PC-9 (cell line): ENCODE data around the gene SIAH2. TPM values are rescaled to one million over a fixed set of nuclear protein-coding genes. Genes with fewer than 3 reads are reported as not detected.

Experiments
- BruUV-seq: library from RNA; stranded (reverse); fragments of 400-500 nt; replicated peaks from 2 replicates; lab custom pipeline; 2021; lab: Mats Ljungman, UMichigan
- CTCF ChIA-PET: fragments of 300-600 bp; sonication (Branson Sonifier 250); formaldehyde crosslinking; loops from one replicate; lab custom pipeline; 2022; ENCODE audit warnings: antibody characterized with exemption; lab: Charles Lee
- POLR2A ChIA-PET: fragments of 300-600 bp; sonication (Branson Sonifier 250); formaldehyde crosslinking; loops from one replicate; lab custom pipeline; 2022; ENCODE audit warnings: antibody characterized with exemption; ENCODE audit not compliant: unreplicated experiment; lab: Charles Lee
- DNase-seq, 2 experiments: peaks; one replicate each; pipeline versions ENCODE4 v3.0.0 to v3.0.0-alpha.2; 2015 to 2022; ENCODE audit warnings: mixed read lengths in 1 of 2
- H2AFZ ChIP-seq: fragments of 200-600 bp; sonication (generic); 2 replicates; pipeline ENCODE4 v1.8.1; 2017; ENCODE audit warnings: antibody characterized with exemption
- H3F3A ChIP-seq: fragments of 200-600 bp; sonication (generic); 2 replicates; pipeline ENCODE4 v1.8.1; 2017; ENCODE audit warnings: antibody characterized with exemption, mild to moderate bottlenecking, low read depth; ENCODE audit not compliant: insufficient read depth
- H3K27ac ChIP-seq: fragments of 200-600 bp; sonication (generic); 2 replicates; pipeline ENCODE4 v1.6.1; 2016; ENCODE audit warnings: mixed run types
- H3K27me3 ChIP-seq: fragments of 200-600 bp; sonication (generic); 2 replicates; pipeline ENCODE4 v1.6.1; 2016; ENCODE audit warnings: low read depth, mixed run types; ENCODE audit not compliant: insufficient read depth
- H3K36me3 ChIP-seq: fragments of 200-600 bp; sonication (generic); 2 replicates; pipeline ENCODE4 v1.6.1; 2016; ENCODE audit warnings: low read depth, mixed run types
- H3K4me1 ChIP-seq: fragments of 200-600 bp; sonication (generic); replicated peaks from 2 replicates; pipeline ENCODE4 v1.6.1; 2016; ENCODE audit warnings: mixed run types; ENCODE audit not compliant: insufficient read depth
- H3K4me2 ChIP-seq: fragments of 200-600 bp; sonication (generic); 2 replicates; pipeline ENCODE4 v1.6.1; 2017; ENCODE audit warnings: mixed run types
- H3K4me3 ChIP-seq: fragments of 200-600 bp; sonication (generic); 2 replicates; pipeline ENCODE4 v1.6.1; 2016; ENCODE audit warnings: mixed run types
- H3K79me2 ChIP-seq: fragments of 200-600 bp; sonication (generic); 2 replicates; pipeline ENCODE4 v1.6.1; 2017; ENCODE audit warnings: low read depth, mixed run types
- H3K9me2 ChIP-seq: fragments of 200-600 bp; sonication (generic); 2 replicates; pipeline ENCODE4 v1.8.1; 2017; ENCODE audit warnings: mild to moderate bottlenecking; ENCODE audit not compliant: insufficient read depth
- H3K9me3 ChIP-seq: fragments of 200-600 bp; sonication (generic); 2 replicates; pipeline ENCODE4 v1.8.1; 2016; ENCODE audit warnings: low read depth; ENCODE audit not compliant: insufficient read depth
- H4K20me1 ChIP-seq: fragments of 200-600 bp; sonication (generic); 2 replicates; pipeline ENCODE4 v1.8.1; 2017; ENCODE audit not compliant: insufficient read depth
- CTCF ChIP-seq: fragments of 200-600 bp; sonication (generic); conservative IDR thresholded peaks from 2 replicates; pipeline ENCODE4 v1.6.1; 2017; ENCODE audit warnings: mixed run types, antibody characterized with exemption, mild to moderate bottlenecking, moderate library complexity
- EZH2 ChIP-seq: fragments of 200-600 bp; sonication (generic); IDR thresholded peaks from 2 replicates; pipeline ENCODE4 v1.8.0; 2017; ENCODE audit warnings: antibody characterized with exemption, low read depth
- intact Hi-C: fragments of 100-400 bp; cut with micrococcal nuclease; formaldehyde crosslinking; loops from one replicate; pipeline ENCODE4 v1.10.0; 2022; ENCODE audit not compliant: unreplicated experiment
- total RNA-seq: library from RNA; stranded (reverse); gene quantifications from 2 replicates; pipeline ENCODE4 v1.2.3, GENCODE V29; 2021

The SIAH2 gene
- total RNA-seq, 1 experiment from 2014 or later = 20.3 TPM

DNA sequence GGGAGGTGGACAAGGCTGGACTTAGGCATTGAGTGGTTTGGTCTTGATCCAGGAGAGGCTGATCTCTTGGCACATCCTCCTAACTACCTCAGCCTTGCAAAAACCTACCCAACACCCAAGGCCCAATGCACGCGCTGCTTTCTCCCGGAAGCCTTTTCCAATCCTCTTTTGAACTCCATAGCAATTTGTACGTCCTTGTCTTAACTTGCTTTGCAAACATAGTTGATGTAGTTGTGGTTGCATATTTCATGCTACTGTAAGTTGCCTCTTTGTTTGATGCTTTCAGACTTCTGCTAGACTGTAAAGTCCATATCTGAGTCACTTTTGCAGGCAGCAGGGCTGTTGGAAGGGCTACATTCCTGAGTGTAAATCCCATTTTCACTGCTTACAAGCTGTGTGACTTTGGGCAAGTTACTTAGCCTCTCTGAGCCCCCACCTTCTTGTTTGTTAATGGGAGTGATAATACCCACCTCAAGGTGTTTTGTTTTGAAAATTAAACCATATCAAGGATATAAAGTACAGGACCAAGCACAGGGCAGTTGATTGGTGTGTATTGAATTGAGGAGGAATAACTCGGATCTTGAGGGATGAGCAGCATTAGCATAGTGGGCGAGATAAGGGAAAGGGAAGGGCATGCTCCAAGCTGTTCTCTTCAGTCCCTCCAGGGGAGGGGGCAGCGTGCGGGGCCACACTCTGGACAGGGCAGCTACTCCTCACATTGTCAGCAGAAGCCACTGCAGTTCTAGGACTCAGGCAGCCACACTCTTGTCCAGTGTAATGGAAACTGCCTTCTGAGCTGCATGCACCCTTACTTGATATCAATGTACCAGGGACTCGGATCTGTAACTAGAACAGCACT is 28.8 kb downstream of the SIAH2 start:
- H4K20me1 ChIP-seq = no peaks in the 10 kb centered on the region
- H3K9me3 ChIP-seq = no peaks in the 10 kb centered on the region
- peaks cover 29% of the 10 kb centered on the region for H3K4me1 ChIP-seq
- POLR2A ChIA-PET = no interaction called here
- peaks cover 12% of the 10 kb centered on the region; the same call in 1 of the 2 replicates for H3F3A ChIP-seq
- DNase-seq = no peak
- no peak overlapping the region for H3K27ac ChIP-seq
- BruUV-seq = no TSS peak
- intact Hi-C loops = no loop called here
- H3K79me2 ChIP-seq = no peaks in the 10 kb centered on the region
- no peak overlapping the region for H2AFZ ChIP-seq
- no peak overlapping the region for H3K4me2 ChIP-seq
- no peaks in the 10 kb centered on the region for H3K9me2 ChIP-seq
- TF ChIP-seq CTCF (no peak), EZH2 (no peak)
- CTCF ChIA-PET = no interaction called here
- H3K4me3 ChIP-seq = no peak overlapping the region
- no peaks in the 10 kb centered on the region for H3K27me3 ChIP-seq
- no peaks in the 10 kb centered on the region for H3K36me3 ChIP-seq

GRCh38 chr3:150733373-150733935 is 29.5 kb downstream of the SIAH2 start:
- Histone ChIP-seq H3K36me3 (no peaks in the 10 kb centered on the region), H3K27me3 (no peaks in the 10 kb centered on the region), H3K27ac (no peak overlapping the region), H3K4me2 (no peak overlapping the region), H3K9me3 (no peaks in the 10 kb centered on the region), H2AFZ (no peak overlapping the region), H4K20me1 (no peaks in the 10 kb centered on the region), H3F3A (peaks cover 6% of the 10 kb centered on the region; the same call in 1 of the 2 replicates), H3K79me2 (no peaks in the 10 kb centered on the region), H3K4me3 (no peak overlapping the region), H3K9me2 (no peaks in the 10 kb centered on the region), H3K4me1 (peaks cover 22% of the 10 kb centered on the region)
- intact Hi-C loops = no loop called here
- POLR2A ChIA-PET = no interaction called here
- no peak for TF ChIP-seq EZH2
- TF ChIP-seq CTCF = no peak
- no peak for DNase-seq
- CTCF ChIA-PET = no interaction called here
- BruUV-seq = no TSS peak

- Histone ChIP-seq H3K9me3 (no peaks in the 10 kb centered on the region), H2AFZ (no peak overlapping the region), H3K4me3 (no peak overlapping the region), H3K9me2 (no peaks in the 10 kb centered on the region), H3K4me2 (no peak overlapping the region), H3K27me3 (no peaks in the 10 kb centered on the region), H3K79me2 (no peaks in the 10 kb centered on the region), H4K20me1 (no peaks in the 10 kb centered on the region), H3K36me3 (no peaks in the 10 kb centered on the region), H3K4me1 (0 out of 2 replicates have a peak, but pooled peaks cover 5% of the 10 kb centered on the region), H3K27ac (no peak overlapping the region), H3F3A (no peaks in the 10 kb centered on the region)
- CTCF ChIA-PET = no interaction called here
- BruUV-seq = no TSS peak
- no peak for TF ChIP-seq CTCF
- TF ChIP-seq EZH2 = no peak
- POLR2A ChIA-PET = no interaction called here
- DNase-seq = no peak
- intact Hi-C loops = no loop called here
Measured at GRCh38 chr3:150729682-150730360, 33.1 kb downstream of the SIAH2 start.
